IgD-negative memory B cell (primary cell): ENCODE results near the gene LEUTX. TPM values are rescaled to one million over a fixed set of nuclear protein-coding genes. Genes with fewer than 3 reads are reported as not detected.

ENCODE experiments used
- H3K27ac Mint-ChIP-seq, 3 donors: one replicate each; pipeline ENCODE4 v1.8.0; 2020 to 2022; ENCODE audit warnings: mild to moderate bottlenecking in 3 of 3, mixed read lengths in 3 of 3, moderate library complexity in 1 of 3
- H3K27me3 Mint-ChIP-seq: one replicate; pipeline ENCODE4 v1.8.0; 2021; ENCODE audit warnings: mixed read lengths
- H3K36me3 Mint-ChIP-seq: one replicate; pipeline ENCODE4 v1.8.0; 2020; ENCODE audit warnings: mild to moderate bottlenecking, mixed read lengths
- H3K4me1 Mint-ChIP-seq, 3 donors: one replicate each; pipeline ENCODE4 v1.8.0; 2020 to 2022; ENCODE audit warnings: mixed read lengths in 3 of 3, mild to moderate bottlenecking in 1 of 3
- H3K4me3 Mint-ChIP-seq, 4 donors: one replicate each; pipeline ENCODE4 v1.8.0; 2020 to 2022; ENCODE audit warnings: mild to moderate bottlenecking in 4 of 4, mixed read lengths in 4 of 4, moderate library complexity in 3 of 4
- H3K9me3 Mint-ChIP-seq, 3 donors: one replicate each; pipeline ENCODE4 v1.8.0; 2020 to 2021; ENCODE audit warnings: mixed read lengths in 3 of 3, mild to moderate bottlenecking in 1 of 3
- polyA plus RNA-seq: library from polyadenylated mRNA; unstranded; fragments of 300-500 nt; fragmentation: Illumina TruSeq; gene quantifications from one replicate; pipeline ENCODE4 v1.2.3, GENCODE V29; 2021

The LEUTX gene
- polyA plus RNA-seq, 1 donor from 2014 or later = not detected

- no peaks in the 10 kb centered on the region for H3K27me3 Mint-ChIP-seq
- H3K4me3 Mint-ChIP-seq = peak within 1 kb of the TSS; percentile 61 to 92 (median 89)
- no peaks in the 10 kb centered on the region for H3K9me3 Mint-ChIP-seq
Observed at GRCh38 chr19:39833464-39834286, 55.0 kb downstream of the LEUTX start, which contains the start of gene DYRK1B. Gene DYRK1B (minus strand): TSS chr19:39834162. CDS start chr19:39831867, 2,295 bp downstream.

GRCh38 chr19:39834287-39834841 is 55.7 kb downstream of the LEUTX start:
- no peaks in the 10 kb centered on the region for H3K27me3 Mint-ChIP-seq
- H3K27ac Mint-ChIP-seq = peak overlapping the region; percentile 67 to 95 (median 85)
- peaks cover 6% of the 10 kb centered on the region for H3K36me3 Mint-ChIP-seq
- H3K9me3 Mint-ChIP-seq = no peaks in the 10 kb centered on the region
- peak overlapping the region; percentile 53 to 92 (median 88) for H3K4me3 Mint-ChIP-seq
- peaks cover 7 to 21% (median 19%) of the 10 kb centered on the region in 3 donors for H3K4me1 Mint-ChIP-seq

More at GRCh38 chr19:39833464-39834286, 55.0 kb downstream of the LEUTX start, which contains the start of gene DYRK1B:
- H3K27ac Mint-ChIP-seq = peak within 1 kb of the TSS; percentile 70 to 95 (median 95)
- peaks cover 11 to 23% (median 20%) of the 10 kb centered on the region in 3 donors for H3K4me1 Mint-ChIP-seq
- peaks cover 10% of the 10 kb centered on the region for H3K36me3 Mint-ChIP-seq

Other genes starting within 250 kb of the LEUTX start
- 2.5 TPM for gene EID2B, start 246.0 kb upstream of the LEUTX start, polyA plus RNA-seq
- 14.6 TPM for gene EID2, start 238.7 kb upstream of the LEUTX start, polyA plus RNA-seq
- gene LGALS13, start 176.3 kb upstream of the LEUTX start, polyA plus RNA-seq = not detected
- not detected for gene LGALS16, start 122.9 kb upstream of the LEUTX start, polyA plus RNA-seq
- not detected for gene LGALS14, start 74.4 kb upstream of the LEUTX start, polyA plus RNA-seq
- gene CLC, start 40.8 kb upstream of the LEUTX start, polyA plus RNA-seq = not detected
- 16.9 TPM for gene DYRK1B, start 55.3 kb downstream of the LEUTX start, polyA plus RNA-seq
- gene FBL, start 67.5 kb downstream of the LEUTX start, polyA plus RNA-seq = 183 TPM
- gene FCGBP, start 155.8 kb downstream of the LEUTX start, polyA plus RNA-seq = 0.25 TPM
- 98.9 TPM for gene PSMC4, start 192.3 kb downstream of the LEUTX start, polyA plus RNA-seq
- gene ZNF546, start 218.2 kb downstream of the LEUTX start, polyA plus RNA-seq = 3.6 TPM